Stimulated activated CD4-positive, alpha-beta T cell treated with anti-CD3 and anti-CD28 coated beads, Interleukin-4, amount 100 ng/mL, for 4 hours (primary cell): ENCODE measurements around the gene MICAL2.

Source experiments
- DNase-seq, 2 experiments: peaks; one replicate each; pipeline ENCODE4 v3.0.0-alpha.2; 2020

The MICAL2 gene

DNA sequence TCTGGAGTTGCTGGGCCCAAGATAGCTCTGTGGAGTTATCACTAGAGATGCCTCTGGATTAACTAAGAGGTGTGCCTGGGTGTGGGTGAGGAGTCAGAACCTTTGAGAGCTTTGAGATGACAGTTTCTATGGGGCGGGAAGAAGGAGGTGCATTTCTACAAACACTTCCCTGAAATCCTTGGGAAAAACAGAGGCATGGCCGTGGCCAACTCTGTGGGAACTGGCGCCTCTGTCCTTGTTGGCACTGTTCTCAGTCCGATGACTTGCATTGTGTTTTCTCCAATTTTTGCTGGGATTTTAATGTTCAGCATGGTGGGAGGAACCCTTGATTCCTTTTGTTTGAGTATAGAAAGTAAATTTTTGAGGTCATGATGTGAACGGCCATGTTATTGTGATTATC is 151.2 kb downstream of the MICAL2 start:
- no peak for DNase-seq

GRCh38 chr11:12263141-12263693 is 152.8 kb downstream of the MICAL2 start:
- DNase-seq: no peak

- DNase-seq: no peak
Measured at GRCh38 chr11:12264361-12264760, 154.0 kb downstream of the MICAL2 start.

- no peak for DNase-seq
Measured at GRCh38 chr11:12266132-12266531, 155.7 kb downstream of the MICAL2 start.

- no peak for DNase-seq
Measured at GRCh38 chr11:12266943-12267342, 156.6 kb downstream of the MICAL2 start.

DNA sequence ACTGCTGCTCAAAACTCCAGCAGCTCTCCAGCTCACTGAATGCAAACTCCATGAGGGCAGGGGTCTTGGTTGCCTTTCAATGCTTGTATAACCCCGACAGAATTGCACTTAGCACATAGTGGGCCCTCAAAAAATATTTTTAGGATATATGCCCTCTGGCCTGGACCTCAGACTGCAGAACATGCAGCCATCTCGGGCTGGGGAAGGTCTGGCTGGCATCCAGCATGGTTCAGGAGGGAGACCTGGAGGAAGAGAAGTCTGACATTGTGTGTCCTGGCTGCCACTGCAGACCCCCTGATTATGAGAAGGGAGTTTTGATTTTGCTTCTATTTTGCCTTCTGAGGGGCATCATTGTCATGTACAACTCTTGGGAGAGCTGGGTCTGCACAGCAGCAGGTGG is 157.5 kb downstream of the MICAL2 start:
- no peak for DNase-seq

GRCh38 chr11:12269104-12269441 is 158.7 kb downstream of the MICAL2 start:
- DNase-seq: no peak

GRCh38 chr11:12269446-12270214 is 159.2 kb downstream of the MICAL2 start:
- no peak for DNase-seq

- DNase-seq: no peak
Measured at GRCh38 chr11:12270215-12270797, 159.9 kb downstream of the MICAL2 start.

DNA sequence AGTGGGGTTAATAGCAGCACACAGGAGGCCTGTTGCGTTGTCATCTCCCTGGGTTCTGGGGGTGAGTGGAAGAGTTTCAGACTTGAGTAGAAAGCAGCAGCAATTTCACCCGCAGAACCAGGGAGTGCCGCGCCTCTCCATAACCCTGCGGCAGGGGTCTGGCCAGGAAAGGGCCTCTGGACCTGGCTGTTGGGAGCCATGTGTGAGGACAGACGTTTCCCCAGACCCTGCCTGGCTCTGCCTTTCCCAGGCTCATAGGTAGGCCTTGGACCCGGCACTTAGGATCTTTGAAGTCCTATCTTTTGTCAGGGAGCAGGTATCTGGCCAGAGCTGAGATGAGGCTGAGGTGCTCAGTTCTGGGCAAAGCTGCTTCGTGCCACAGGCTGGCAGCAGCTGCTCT is 160.4 kb downstream of the MICAL2 start:
- no peak for DNase-seq

DNA sequence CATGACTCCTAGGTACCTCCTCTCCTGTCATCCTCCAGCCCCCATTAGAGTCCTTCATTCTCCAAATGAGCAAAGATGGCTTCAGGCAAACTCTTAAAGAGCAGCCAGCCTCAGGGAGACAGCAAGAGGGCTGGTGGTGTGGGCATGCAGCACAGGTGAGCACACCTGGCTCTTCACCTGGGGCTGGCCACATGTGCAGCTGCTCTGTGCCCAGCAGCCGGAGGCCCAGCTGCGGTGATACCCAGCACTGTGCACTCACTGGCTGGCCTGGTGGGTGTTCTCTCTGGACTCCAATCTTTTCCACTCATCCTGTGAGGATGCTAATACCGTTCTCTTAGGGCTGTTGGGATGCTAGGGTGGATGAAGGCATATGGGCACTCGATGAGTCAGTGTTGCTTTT is 160.9 kb downstream of the MICAL2 start:
- no peak for DNase-seq

GRCh38 chr11:12271826-12272366 is 161.5 kb downstream of the MICAL2 start:
- DNase-seq: no peak

GRCh38 chr11:12272821-12273617 is 162.6 kb downstream of the MICAL2 start:
- DNase-seq: no peak

DNA sequence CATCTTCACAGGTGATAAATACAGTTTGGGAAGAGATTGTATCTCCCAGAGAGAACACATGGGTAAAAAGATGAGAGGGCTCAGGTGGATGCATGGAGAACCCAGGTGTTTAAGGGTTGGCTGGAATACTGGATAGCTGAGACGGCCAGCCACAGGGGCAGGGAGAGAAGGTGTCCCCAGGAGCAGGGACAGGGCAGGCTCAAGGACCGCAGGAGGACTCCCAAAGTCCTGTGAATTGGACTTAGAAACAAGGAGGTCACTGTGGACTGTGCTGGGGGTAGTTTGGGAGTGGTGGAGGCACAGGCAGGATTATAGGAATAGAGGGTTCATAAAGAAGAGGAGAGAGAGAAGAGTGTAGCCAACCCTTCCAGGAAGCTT is 163.2 kb downstream of the MICAL2 start:
- DNase-seq: no peak

GRCh38 chr11:12274056-12274455 is 163.7 kb downstream of the MICAL2 start:
- DNase-seq: no peak

DNA sequence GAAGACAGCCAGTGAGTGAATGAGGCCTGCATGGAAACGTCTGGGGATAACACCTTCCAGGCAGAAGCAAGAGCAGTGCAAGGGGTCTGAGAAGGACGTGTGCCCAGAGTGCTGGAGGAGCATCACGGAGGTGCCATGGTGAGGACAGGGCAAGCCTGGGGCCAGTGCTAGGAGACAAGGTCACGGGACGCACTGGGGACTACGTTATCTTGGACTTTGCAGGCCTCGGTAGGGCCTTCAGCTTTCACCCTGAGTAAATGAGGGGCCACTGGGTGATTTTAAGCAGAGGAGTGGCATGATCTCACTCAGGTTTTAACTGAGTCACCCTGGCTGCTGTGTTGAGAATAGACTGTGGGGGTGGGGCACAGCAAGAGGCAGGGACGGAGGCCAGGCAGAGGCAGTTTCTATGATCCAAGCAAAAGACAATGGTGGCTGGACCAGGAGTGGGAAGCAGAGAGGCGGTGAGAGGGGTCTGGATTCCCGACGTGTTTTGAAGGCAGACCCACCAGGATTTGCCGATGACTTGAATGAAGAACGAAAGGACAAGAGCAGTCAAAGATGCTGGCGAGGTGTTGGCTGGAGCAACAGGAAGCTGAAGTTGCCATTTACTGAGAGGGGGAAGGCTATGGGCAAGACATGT is 164.3 kb downstream of the MICAL2 start:
- DNase-seq: no peak

DNA sequence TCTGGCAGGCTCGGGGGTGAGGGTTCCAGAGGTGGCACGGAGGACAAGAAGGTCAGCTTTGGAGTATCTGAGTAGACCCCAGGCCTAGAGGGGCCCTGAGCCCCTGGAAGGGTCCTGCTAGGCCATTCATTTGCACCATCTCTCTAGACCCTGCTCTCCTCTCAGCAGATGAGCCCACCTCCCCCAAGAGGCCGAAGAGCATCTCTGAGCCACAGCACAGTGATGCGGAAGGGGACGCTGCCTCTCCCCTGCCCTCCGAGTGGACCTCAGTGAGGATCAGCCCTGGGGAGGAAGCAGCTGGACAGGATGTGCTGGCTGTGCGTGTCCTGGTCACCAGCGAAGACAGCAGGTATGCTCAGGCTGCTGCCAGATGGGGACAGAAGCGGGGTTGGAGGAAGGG is 165.4 kb downstream of the MICAL2 start:
- DNase-seq: no peak

GRCh38 chr11:12276356-12276755 is 166.0 kb downstream of the MICAL2 start:
- DNase-seq: no peak

DNA sequence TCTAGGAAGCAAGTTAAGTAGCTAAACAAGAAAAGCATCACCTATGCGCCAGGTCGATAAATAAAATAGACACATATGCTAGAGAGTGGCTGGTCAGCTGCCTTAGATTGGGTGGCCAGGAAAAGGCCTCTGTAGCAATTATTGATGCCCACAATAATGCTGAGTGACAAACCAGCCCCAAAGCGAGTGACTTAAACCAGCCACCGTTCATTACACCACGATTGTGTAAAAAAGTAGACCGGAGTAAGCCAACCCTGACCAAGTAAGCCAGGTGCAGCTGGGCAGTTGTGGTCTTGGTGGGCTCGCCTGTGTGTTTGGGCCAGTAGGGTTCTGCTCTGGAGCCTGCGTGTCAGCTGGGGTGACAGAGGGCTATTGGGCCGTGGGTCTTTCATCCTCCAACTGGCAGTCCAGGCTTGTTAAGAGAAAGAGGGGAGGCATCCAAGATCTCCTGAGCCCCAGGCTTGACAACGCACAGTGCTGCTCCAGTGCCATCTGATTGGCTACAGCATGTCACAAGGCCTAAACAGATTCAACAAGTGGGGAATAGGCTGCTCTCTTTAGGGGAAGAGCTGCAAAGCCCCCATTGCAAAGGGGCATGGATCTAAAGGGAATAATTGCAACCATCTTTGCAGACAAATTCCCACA is 166.6 kb downstream of the MICAL2 start:
- DNase-seq: no peak

GRCh38 chr11:12278766-12279671 is 168.6 kb downstream of the MICAL2 start:
- DNase-seq: no peak

DNA sequence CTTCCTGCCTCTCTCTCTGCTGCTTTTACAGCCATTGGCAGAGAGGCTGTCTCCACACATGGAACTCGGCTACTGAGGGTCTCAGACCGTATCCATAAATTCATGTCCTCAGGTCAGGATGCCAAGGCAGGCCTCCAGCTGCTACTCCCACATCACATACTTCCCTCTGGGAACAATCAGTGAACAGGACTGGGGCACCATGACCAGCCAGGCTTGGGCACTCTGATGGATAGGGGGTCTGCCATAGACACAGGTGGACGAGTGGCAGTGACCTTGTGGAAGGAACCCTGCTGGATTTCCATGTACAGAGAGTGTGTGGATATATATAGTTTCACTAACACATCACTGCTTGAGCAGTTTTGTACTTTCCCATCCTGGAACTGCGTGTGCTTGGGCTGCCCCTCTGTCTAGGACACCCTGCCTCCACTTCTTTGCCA is 169.3 kb downstream of the MICAL2 start:
- no peak for DNase-seq
